A549 (cell line): ENCODE results near the gene PTPRJ. TPM values are rescaled to one million over a fixed set of nuclear protein-coding genes. Genes with fewer than 3 reads are reported as not detected.

Experiments used
- ATAC-seq, 2 experiments: fragments of 200-7000 bp in 1 of 2; fragments of >200 bp in 1 of 2; cut with Nextera tagmentation in 1 of 2; cut with Tn5 transposase in 1 of 2; 3 replicates each; pipeline versions ENCODE4 v1.8.0 to v1.9.1; 2018 to 2020; ENCODE audit warnings: mild to moderate bottlenecking in 1 of 2, moderate library complexity in 1 of 2
- CTCF ChIA-PET: fragments of 300-600 bp; sonication (Branson Sonifier 250); formaldehyde crosslinking; extraction: SDS; loops from one replicate; lab custom pipeline; 2021; ENCODE audit warnings: antibody characterized with exemption, inconsistent platforms; lab: Yijun Ruan, JAX
- POLR2A ChIA-PET: fragments of 350-600 bp; formaldehyde crosslinking; extraction: SDS; loops from one replicate; lab custom pipeline; 2021; ENCODE audit warnings: antibody characterized with exemption, inconsistent platforms; lab: Yijun Ruan, JAX
- DNase-seq, 2 experiments: peaks; one replicate each; pipeline versions ENCODE4 v3.0.0 to v3.0.0-alpha.2; 2011 to 2016; ENCODE audit warnings: low read depth in 1 of 2, low spot score in 1 of 2
- FAIRE-seq: peaks from 2 replicates; lab custom pipeline; 2011; peaks lifted over from hg19 to GRCh38; lab: Jason Lieb, UNC
- H3K27ac ChIP-seq, 2 experiments: fragments of >200 bp; sonication (Bioruptor Twin); formaldehyde crosslinking; 3 replicates each; pipeline ENCODE4 v1.5.1; 2016 to 2017
- H3K4me1 ChIP-seq: fragments of >200 bp; sonication (Bioruptor Twin); formaldehyde crosslinking; 3 replicates; pipeline ENCODE4 v1.6.1; 2016
- H3K4me2 ChIP-seq: fragments of >200 bp; sonication (Bioruptor Twin); formaldehyde crosslinking; 3 replicates; pipeline ENCODE4 v1.6.1; 2016
- H3K4me3 ChIP-seq: fragments of >200 bp; sonication (Bioruptor Twin); formaldehyde crosslinking; 3 replicates; pipeline ENCODE4 v1.5.1; 2016
- H3K9me3 ChIP-seq: fragments of >200 bp; sonication (Bioruptor Twin); formaldehyde crosslinking; 3 replicates; pipeline ENCODE4 v1.6.1; 2016
- CBX2 ChIP-seq: fragments of 200-600 bp; sonication (generic); IDR thresholded peaks from 2 replicates; pipeline ENCODE4 v1.6.1; 2016; ENCODE audit warnings: low read depth, mild to moderate bottlenecking, borderline replicate concordance
- CHD2 ChIP-seq: fragments of 150-350 bp; IDR thresholded peaks from 2 replicates; pipeline ENCODE4 v1.6.1; 2014; ENCODE audit warnings: low read length; ENCODE audit not compliant: partially characterized antibody
- CHD4 ChIP-seq: fragments of 200-600 bp; sonication (generic); IDR thresholded peaks from 2 replicates; pipeline ENCODE4 v1.6.1; 2016; ENCODE audit warnings: antibody characterized with exemption, mild to moderate bottlenecking, borderline replicate concordance
- FOXS1 ChIP-seq: fragments of 250-450 bp; sonication (Bioruptor Pico); IDR thresholded peaks from 2 replicates; pipeline ENCODE4 v1.5.0; 2020; ENCODE audit warnings: mild to moderate bottlenecking, moderate library complexity
- GATA3 ChIP-seq: IDR thresholded peaks from 2 replicates; pipeline ENCODE4 v1.6.1; 2012; ENCODE audit warnings: borderline replicate concordance
- HEYL ChIP-seq: fragments of 250-450 bp; sonication (Bioruptor Pico); IDR thresholded peaks from 2 replicates; pipeline ENCODE4 v1.8.0; 2021; ENCODE audit warnings: mild to moderate bottlenecking, moderate library complexity
- HOXB13 ChIP-seq: fragments of 250-450 bp; sonication (Bioruptor Pico); IDR thresholded peaks from 2 replicates; pipeline ENCODE4 v1.5.0; 2020; ENCODE audit warnings: low read depth, mild to moderate bottlenecking, moderate library complexity
- JUN ChIP-seq, 2 experiments: fragments of >200 bp; sonication (Bioruptor Twin); formaldehyde crosslinking; IDR thresholded peaks; 2 replicates in 1 of 2; 3 replicates in 1 of 2; pipeline ENCODE4 v1.6.1; 2016 to 2017
- KDM1A ChIP-seq: fragments of 200-600 bp; sonication (generic); IDR thresholded peaks from 2 replicates; pipeline ENCODE4 v1.6.1; 2016; ENCODE audit warnings: low read depth, mild to moderate bottlenecking
- MAFK ChIP-seq: fragments of 450-650 bp; IDR thresholded peaks from 2 replicates; pipeline ENCODE4 v1.6.1; 2014; ENCODE audit not compliant: partially characterized antibody
- NFE2L2 ChIP-seq: fragments of 150-350 bp; conservative IDR thresholded peaks from 2 replicates; pipeline ENCODE4 v1.6.1; 2014; ENCODE audit warnings: low read length
- NPAS2 ChIP-seq: fragments of 250-450 bp; sonication (Bioruptor Pico); IDR thresholded peaks from 2 replicates; pipeline ENCODE4 v1.8.0; 2022; ENCODE audit warnings: mild to moderate bottlenecking, moderate library complexity, borderline replicate concordance
- POLR2AphosphoS2 ChIP-seq: conservative IDR thresholded peaks from 2 replicates; pipeline ENCODE4 v1.6.1; 2012; ENCODE audit warnings: low read length, improper control_type of control experiment, inconsistent platforms
- RFX5 ChIP-seq: fragments of 450-650 bp; IDR thresholded peaks from 2 replicates; pipeline ENCODE4 v1.7.1; 2014; ENCODE audit warnings: antibody characterized with exemption, mild to moderate bottlenecking, moderate library complexity
- SMC3 ChIP-seq: fragments of >200 bp; sonication (Bioruptor Twin); formaldehyde crosslinking; IDR thresholded peaks from 3 replicates; pipeline ENCODE4 v1.6.1; 2018; ENCODE audit warnings: inconsistent platforms
- TFCP2L1 ChIP-seq: fragments of 250-450 bp; sonication (Bioruptor Pico); IDR thresholded peaks from 2 replicates; pipeline ENCODE4 v1.5.0; 2021; ENCODE audit warnings: mild to moderate bottlenecking
- TP53 ChIP-seq: fragments of 250-450 bp; sonication (Bioruptor Pico); IDR thresholded peaks from 2 replicates; pipeline ENCODE4 v1.5.0; 2021; ENCODE audit warnings: mild to moderate bottlenecking, moderate library complexity
- ZC3H11A ChIP-seq: fragments of 450-650 bp; IDR thresholded peaks from 2 replicates; pipeline ENCODE4 v1.6.1; 2014; ENCODE audit warnings: antibody characterized with exemption, mild to moderate bottlenecking
- ZFP36 ChIP-seq: fragments of 450-650 bp; IDR thresholded peaks from 2 replicates; pipeline ENCODE4 v1.6.1; 2014; ENCODE audit warnings: borderline replicate concordance; ENCODE audit not compliant: partially characterized antibody
- WGBS: methylation state at CpG from one replicate; pipeline ENCODE4 v1.1.6; 2017; ENCODE audit errors: missing lambda C conversion rate; 5-methylcytosine and 5-hydroxymethylcytosine counted together
- polyA plus RNA-seq, 4 experiments: library from polyadenylated mRNA; depleted of rRNA in 3 of 4; stranded (reverse); fragments of >200 nt; fragmentation: RNase III in 1 of 4; extraction: RNeasy Plus Mini Kit Qiagen cat#74134 plus additional on column Dnase treatment in 1 of 4; gene quantifications; 2 replicates in 3 of 4; 3 replicates in 1 of 4; pipeline ENCODE4 v1.2.3, GENCODE V29; 2011 to 2017
- TF ChIP-seq, protein P1 (sequence below): fragments of >200 bp; sonication (Bioruptor Twin); formaldehyde crosslinking; IDR thresholded peaks from 2 replicates; pipeline ENCODE4 v1.6.1; 2016
- TF ChIP-seq, protein P2 (sequence below): fragments of >200 bp; sonication (Bioruptor Twin); formaldehyde crosslinking; IDR thresholded peaks from 3 replicates; pipeline ENCODE4 v1.5.1; 2016
- TF ChIP-seq, protein P3 (sequence below): IDR thresholded peaks from 2 replicates; pipeline ENCODE4 v1.6.1; 2012
- TF ChIP-seq, protein P4 (sequence below): fragments of 200-600 bp; sonication (generic); IDR thresholded peaks from 2 replicates; pipeline ENCODE4 v1.6.1; 2016; ENCODE audit warnings: antibody characterized with exemption, mild to moderate bottlenecking, moderate library complexity
- TF ChIP-seq, protein P5 (sequence below): IDR thresholded peaks from 2 replicates; pipeline ENCODE4 v1.6.1; 2012

PTPRJ gene
- polyA plus RNA-seq, 2 of the 4 experiments (the other 2 are of a cell fraction) = 30.3 to 50.5 TPM

DNA sequence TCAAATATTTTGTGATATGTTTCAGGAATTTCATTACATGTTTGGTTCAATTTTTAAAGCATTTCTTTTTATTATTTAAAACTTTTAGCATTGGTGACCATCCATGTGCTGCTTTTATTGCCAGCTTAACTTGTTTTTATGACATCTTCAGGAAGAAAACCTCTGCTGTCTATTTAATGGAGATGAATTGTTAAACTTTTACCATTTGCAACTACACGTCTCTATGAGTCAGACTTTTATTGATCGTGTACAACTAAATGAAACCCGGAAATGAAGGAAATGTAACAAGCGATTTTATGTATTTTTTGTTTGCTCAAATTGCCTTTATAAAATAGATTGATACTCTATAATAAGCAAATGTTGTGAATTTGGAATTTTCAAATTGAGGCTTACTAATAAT lies 113.0 kb downstream of the PTPRJ start:
- no peaks in the 10 kb centered on the region for H3K9me3 ChIP-seq
- no peak overlapping the region for H3K27ac ChIP-seq
- peaks cover 98% of the 10 kb centered on the region for H3K4me1 ChIP-seq
- WGBS = 42% methylated on average over 4 of the region's 4 CpGs
- no peak for DNase-seq
- H3K4me2 ChIP-seq = peak overlapping the region; percentile 38
- TF ChIP-seq, protein P1, sequence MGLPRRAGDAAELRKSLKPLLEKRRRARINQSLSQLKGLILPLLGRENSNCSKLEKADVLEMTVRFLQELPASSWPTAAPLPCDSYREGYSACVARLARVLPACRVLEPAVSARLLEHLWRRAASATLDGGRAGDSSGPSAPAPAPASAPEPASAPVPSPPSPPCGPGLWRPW = no peak
- TF ChIP-seq, protein P2, sequence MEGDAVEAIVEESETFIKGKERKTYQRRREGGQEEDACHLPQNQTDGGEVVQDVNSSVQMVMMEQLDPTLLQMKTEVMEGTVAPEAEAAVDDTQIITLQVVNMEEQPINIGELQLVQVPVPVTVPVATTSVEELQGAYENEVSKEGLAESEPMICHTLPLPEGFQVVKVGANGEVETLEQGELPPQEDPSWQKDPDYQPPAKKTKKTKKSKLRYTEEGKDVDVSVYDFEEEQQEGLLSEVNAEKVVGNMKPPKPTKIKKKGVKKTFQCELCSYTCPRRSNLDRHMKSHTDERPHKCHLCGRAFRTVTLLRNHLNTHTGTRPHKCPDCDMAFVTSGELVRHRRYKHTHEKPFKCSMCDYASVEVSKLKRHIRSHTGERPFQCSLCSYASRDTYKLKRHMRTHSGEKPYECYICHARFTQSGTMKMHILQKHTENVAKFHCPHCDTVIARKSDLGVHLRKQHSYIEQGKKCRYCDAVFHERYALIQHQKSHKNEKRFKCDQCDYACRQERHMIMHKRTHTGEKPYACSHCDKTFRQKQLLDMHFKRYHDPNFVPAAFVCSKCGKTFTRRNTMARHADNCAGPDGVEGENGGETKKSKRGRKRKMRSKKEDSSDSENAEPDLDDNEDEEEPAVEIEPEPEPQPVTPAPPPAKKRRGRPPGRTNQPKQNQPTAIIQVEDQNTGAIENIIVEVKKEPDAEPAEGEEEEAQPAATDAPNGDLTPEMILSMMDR = no peak
- TF ChIP-seq TP53 (CRISPR knock-in tag) (no peak), NPAS2 (CRISPR knock-in tag) (no peak), CHD2 (no peak), FOXS1 (CRISPR knock-in tag) (no peak), NFE2L2 (no peak), KDM1A (no peak), HOXB13 (no peak)
- TF ChIP-seq, protein P3, sequence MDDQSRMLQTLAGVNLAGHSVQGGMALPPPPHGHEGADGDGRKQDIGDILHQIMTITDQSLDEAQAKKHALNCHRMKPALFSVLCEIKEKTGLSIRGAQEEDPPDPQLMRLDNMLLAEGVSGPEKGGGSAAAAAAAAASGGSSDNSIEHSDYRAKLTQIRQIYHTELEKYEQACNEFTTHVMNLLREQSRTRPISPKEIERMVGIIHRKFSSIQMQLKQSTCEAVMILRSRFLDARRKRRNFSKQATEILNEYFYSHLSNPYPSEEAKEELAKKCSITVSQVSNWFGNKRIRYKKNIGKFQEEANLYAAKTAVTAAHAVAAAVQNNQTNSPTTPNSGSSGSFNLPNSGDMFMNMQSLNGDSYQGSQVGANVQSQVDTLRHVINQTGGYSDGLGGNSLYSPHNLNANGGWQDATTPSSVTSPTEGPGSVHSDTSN = no peak
- TF ChIP-seq, all 56 proteins: peak for 0
- no peak overlapping the region for H3K4me3 ChIP-seq
- POLR2A ChIA-PET = no interaction called here
- FAIRE-seq (no peak), ATAC-seq (no peak)
- CTCF ChIA-PET = interaction anchor here (0.7 to 1.6 kb wide), 4 partner anchors 10 to 156 kb away, joined by 3 to 4 read pairs (median 3); no protein-coding TSS in a partner anchor

DNA sequence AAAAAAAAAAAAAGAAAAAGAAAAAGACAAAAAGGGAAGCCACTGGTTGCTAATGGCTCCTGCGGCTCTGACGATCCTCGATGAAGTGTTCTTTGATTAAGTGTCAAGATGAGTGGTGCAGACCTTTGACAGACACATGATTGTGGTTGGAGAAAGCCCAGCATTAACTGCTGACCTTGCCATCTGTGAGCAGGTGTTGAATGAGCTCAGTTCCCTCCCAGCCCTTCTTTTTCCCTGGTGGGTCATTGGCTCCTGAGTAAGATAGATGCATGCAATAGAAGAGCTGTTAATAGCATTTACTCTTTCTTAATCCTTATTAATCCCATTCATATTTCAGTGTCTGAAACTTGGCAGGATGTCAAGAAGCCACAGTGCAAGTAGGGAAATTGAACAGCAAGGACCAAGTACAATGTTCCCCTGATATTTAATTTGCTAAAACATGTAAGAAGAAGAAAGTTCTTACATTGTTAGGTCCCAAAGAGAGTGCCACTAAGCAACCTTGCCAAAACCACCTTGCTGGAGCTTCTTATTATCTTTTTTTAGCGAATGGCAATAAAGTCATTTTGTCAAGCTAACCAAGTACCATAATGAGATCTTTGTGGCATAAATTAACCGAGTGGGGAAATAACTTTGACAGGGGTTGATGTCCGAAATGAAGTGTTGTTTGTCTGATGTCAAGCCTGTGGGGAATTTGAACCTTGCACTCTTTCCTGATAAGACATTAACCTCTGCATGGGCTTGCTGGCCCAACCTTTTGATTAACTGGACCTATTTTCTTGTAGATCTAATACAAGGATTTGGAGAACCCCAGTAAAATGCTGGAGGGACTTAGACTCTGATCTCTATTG lies 113.7 kb downstream of the PTPRJ start:
- ATAC-seq (no peak), FAIRE-seq (no peak), DNase-seq (no peak)
- Histone ChIP-seq H3K27ac (no peak overlapping the region), H3K4me3 (no peak overlapping the region), H3K4me2 (peak overlapping the region; percentile 38), H3K4me1 (peaks cover 91% of the 10 kb centered on the region), H3K9me3 (no peaks in the 10 kb centered on the region)
- TF ChIP-seq TFCP2L1 (CRISPR knock-in tag) = no peak
- no peak for TF ChIP-seq SMC3
- TF ChIP-seq MAFK = peak; percentile 75
- no peak for TF ChIP-seq CHD4
- no peak for TF ChIP-seq KDM1A
- TF ChIP-seq POLR2AphosphoS2 = no peak
- no peak for TF ChIP-seq CBX2
- POLR2A ChIA-PET = no interaction called here
- WGBS = 88% methylated on average over 6 of the region's 6 CpGs
- CTCF ChIA-PET = interaction anchor here (0.9 to 1.6 kb wide), 6 partner anchors 10 to 160 kb away, joined by 3 to 4 read pairs (median 3); no protein-coding TSS in a partner anchor

DNA sequence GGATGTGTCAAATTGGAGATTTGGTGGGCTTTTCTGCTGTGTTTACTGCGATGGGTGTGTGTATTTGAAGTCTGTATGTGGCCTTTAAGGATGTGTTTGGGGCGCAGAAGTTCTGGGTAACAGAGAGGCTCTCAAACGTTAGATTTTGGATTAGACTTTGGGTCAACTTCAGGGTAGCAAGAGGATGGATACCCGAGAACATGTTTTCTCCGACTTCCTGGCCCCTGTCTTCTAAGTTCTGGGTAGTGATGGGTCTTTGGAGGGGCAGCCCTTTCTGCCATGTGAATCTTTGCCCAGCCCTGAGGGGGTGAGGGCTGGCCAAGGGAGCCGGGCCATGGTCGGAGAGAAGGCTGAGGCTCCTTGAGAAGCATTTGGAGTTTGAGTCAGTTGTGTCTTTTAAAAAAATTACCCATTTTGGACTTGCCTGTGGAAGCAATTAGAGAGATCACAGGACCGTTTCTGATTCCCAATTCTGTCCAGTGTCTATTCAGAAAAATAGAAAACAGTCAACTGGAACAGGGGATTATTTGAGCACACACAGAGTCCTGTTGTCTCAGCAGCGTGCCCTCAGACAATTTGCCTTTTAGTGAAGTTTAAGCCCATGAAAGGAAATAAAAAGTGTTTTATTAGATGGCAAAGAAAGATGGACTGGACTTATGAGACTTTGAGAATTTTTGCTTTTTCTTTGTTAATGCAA lies 114.4 kb downstream of the PTPRJ start:
- ChIA-PET POLR2A (no interaction called here), CTCF (interaction anchor here (0.9 to 3.5 kb wide), 7 partner anchors 11 to 161 kb away, joined by 3 to 25 read pairs (median 4); no protein-coding TSS in a partner anchor)
- WGBS = 92% methylated on average over 9 of the region's 9 CpGs
- Histone ChIP-seq H3K27ac (0 out of 6 replicates have a peak overlapping the region, but pooled peaks of 1 of the 2 experiments have one; percentile 1), H3K4me2 (no peak overlapping the region), H3K9me3 (no peaks in the 10 kb centered on the region), H3K4me3 (no peak overlapping the region), H3K4me1 (peaks cover 85% of the 10 kb centered on the region)
- FAIRE-seq (no peak), ATAC-seq (no peak), DNase-seq (no peak)
- no peak for TF ChIP-seq TP53 (CRISPR knock-in tag)
- TF ChIP-seq NFE2L2 = no peak
- no peak for TF ChIP-seq GATA3
- no peak for TF ChIP-seq JUN (IDR thresholded peaks at IDR 0.05)
- no peak for TF ChIP-seq ZC3H11A
- no peak for TF ChIP-seq POLR2AphosphoS2
- TF ChIP-seq ZFP36 = no peak
- TF ChIP-seq, protein P4, sequence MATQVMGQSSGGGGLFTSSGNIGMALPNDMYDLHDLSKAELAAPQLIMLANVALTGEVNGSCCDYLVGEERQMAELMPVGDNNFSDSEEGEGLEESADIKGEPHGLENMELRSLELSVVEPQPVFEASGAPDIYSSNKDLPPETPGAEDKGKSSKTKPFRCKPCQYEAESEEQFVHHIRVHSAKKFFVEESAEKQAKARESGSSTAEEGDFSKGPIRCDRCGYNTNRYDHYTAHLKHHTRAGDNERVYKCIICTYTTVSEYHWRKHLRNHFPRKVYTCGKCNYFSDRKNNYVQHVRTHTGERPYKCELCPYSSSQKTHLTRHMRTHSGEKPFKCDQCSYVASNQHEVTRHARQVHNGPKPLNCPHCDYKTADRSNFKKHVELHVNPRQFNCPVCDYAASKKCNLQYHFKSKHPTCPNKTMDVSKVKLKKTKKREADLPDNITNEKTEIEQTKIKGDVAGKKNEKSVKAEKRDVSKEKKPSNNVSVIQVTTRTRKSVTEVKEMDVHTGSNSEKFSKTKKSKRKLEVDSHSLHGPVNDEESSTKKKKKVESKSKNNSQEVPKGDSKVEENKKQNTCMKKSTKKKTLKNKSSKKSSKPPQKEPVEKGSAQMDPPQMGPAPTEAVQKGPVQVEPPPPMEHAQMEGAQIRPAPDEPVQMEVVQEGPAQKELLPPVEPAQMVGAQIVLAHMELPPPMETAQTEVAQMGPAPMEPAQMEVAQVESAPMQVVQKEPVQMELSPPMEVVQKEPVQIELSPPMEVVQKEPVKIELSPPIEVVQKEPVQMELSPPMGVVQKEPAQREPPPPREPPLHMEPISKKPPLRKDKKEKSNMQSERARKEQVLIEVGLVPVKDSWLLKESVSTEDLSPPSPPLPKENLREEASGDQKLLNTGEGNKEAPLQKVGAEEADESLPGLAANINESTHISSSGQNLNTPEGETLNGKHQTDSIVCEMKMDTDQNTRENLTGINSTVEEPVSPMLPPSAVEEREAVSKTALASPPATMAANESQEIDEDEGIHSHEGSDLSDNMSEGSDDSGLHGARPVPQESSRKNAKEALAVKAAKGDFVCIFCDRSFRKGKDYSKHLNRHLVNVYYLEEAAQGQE = no peak
- TF ChIP-seq CHD4 = no peak
- no peak for TF ChIP-seq RFX5
- no peak for TF ChIP-seq TFCP2L1 (CRISPR knock-in tag)
- TF ChIP-seq, protein P5, sequence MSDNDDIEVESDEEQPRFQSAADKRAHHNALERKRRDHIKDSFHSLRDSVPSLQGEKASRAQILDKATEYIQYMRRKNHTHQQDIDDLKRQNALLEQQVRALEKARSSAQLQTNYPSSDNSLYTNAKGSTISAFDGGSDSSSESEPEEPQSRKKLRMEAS = no peak
- TF ChIP-seq HEYL = no peak
